Iris pigment epithelial cell (primary cell): Measurements from ENCODE around the gene TMEM38B.

Experiments used
- DNase-seq: peaks from one replicate; pipeline ENCODE4 v3.0.0-alpha.2; 2011; ENCODE audit warnings: low read depth

Gene TMEM38B

DNA sequence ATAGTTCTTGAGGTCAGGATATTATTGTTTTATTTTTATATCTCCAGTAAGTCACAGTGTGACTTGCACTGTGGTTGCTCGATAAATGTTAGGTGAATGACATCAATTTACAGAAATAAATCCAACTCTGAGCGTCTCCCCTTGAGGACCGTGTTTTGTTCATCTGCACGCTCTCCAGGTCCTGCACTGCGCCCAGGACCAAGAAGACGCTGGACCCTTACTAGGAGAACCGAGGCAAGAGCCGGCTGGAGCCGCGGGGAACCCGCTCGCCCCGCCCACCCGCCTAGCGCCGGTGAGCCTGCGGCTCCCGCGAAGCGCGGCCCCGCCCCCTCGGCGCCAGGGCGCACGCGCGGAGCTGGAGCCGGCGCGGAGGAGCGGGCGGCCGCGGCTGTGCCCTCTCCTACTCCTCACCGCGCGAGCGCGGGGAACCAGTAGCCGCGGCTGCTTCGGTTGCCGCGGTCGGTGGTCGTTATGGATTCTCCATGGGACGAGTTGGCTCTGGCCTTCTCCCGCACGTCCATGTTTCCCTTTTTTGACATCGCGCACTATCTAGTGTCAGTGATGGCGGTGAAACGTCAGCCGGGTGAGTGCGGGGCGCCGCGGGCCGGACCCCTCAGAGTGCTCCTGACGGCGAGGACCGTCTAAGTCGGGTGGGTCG lies at the start of gene TMEM38B:
TSS of gene TMEM38B (plus strand) at position 352 of the 658 bp plus-strand sequence. CDS start at position 472, 120 bp downstream.
- peak; percentile 66 for DNase-seq

GRCh38 chr9:105646879-105647594 lies 47.3 kb upstream of the TMEM38B start:
- no peak for DNase-seq

DNA sequence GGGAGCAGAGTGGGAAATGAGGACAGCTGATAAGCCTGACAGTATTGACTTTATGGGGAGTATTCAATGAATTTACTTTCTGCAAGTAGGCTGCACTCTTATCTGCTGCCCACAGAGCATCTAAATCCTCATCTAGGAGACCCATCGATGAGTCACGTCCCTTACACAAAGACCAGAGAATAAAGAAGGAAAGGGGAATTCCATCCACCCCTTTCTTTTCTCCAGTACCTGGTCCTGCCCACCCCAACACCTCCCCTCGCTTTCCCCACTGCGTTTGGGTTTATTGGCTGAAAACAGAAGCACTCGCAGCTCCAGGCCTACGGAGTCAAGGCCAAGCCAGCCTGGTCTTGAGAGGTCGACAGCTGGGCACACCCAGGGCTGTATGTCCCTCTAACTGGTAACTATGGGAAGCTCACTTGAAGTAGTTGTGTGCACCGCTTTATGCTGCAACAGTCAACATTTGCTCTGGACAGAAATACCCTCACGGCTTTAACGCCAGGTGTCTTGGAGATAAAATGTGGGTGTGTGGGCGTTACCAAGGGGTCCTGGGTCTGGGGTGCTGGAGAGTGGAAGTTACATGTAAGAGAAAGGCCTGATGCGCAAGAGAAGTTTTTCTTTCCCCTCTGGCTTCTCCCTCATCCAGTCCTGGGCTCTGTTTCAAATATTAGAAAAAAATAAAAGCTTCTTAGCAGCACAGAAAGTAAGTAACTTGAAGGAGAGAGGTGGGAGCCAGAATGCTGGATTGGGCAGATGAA lies 46.6 kb upstream of the TMEM38B start:
- peak; percentile 29 for DNase-seq

GRCh38 chr9:105651806-105652205 lies 42.5 kb upstream of the TMEM38B start:
- no peak for DNase-seq

DNA sequence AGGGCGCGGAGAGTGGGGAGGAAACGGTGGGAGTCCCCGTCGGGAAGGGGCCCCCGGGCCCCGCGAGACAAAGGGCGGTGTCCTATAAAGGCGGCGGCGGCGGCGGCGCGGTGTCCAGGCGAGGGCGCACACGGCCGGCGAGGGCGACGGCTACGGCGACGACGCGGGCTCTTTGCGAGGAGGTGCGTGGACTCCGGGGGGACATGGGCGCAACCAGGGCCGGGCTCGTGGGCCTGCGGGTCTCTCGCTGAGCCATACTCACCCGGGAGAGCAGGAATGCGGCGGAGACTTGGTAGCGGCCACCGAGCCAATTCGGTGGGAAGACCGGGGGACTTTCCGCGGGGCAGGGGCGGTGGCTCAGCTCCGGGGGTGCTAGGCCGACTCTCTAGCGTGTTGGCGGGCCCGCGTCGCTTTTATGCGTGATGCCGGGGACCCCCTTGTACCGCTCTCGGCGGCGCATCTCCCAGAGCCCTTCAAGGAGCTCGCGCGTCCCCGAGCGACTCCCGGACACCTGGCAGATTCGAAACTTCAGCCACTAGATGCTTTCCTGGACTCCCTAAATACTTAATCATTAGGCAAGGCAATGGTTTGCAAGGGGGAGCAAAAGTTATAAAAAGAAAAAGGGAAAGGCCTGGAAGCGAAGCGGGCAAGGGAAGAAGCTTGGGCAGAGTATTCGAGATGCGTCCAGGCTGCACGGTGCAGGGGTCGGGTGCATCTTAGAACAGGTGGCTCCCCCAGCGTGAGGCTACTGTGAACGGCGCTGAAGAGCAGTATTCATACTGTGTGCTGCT lies 38.0 kb upstream of the TMEM38B start:
- DNase-seq, result peak; percentile 4

- DNase-seq, result no peak
Measured at GRCh38 chr9:105658351-105658750, 36.0 kb upstream of the TMEM38B start.

GRCh38 chr9:105661011-105661410 lies 33.3 kb upstream of the TMEM38B start:
- no peak for DNase-seq

GRCh38 chr9:105662184-105663104 lies 31.9 kb upstream of the TMEM38B start, which contains the start of gene TAL2:
TSS of gene TAL2 (plus strand) at chr9:105662457. CDS start at chr9:105662497, 40 bp downstream.
- no peak for DNase-seq

DNA sequence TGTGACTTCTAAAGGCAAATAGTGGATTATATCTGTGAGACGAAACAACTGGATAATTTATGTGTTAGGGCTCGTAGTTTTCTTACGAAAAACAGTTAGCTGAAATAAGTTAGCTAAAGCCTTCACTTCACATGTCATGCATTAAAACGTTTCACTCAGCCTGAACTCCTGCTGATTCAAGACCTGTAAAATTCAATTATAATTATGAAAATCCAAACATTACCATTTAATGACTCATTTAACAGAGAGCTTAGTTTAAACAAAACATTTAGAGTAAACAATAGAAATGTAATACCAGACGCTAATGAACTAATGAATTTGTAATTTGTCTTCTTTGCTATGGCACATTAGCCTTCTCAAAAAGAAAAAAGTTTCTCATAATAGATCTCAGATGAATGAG lies 30.4 kb upstream of the TMEM38B start:
- no peak for DNase-seq

DNA sequence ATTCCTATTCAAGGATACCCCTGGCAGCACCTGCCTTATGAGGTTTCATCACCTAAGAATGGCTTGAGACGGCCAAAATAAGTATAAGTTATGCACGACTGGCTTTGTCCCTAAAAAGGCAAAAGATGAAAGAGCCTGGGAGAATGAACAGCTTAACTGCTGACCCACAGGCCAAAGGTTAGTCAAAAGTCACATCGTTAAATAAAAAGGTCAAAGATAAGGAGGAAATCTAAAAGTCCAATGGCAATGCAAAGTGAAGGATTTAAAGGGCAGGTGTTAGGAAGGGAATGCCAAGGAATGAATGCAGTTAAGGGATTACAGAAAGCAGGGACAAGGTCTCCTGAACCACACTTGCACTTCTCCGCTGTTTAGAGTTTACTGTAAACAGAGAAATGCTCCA lies 26.5 kb upstream of the TMEM38B start:
- DNase-seq, result no peak

GRCh38 chr9:105670315-105670714 lies 24.0 kb upstream of the TMEM38B start:
- no peak for DNase-seq

- no peak for DNase-seq
Measured at GRCh38 chr9:105670775-105671174, 23.6 kb upstream of the TMEM38B start.

DNA sequence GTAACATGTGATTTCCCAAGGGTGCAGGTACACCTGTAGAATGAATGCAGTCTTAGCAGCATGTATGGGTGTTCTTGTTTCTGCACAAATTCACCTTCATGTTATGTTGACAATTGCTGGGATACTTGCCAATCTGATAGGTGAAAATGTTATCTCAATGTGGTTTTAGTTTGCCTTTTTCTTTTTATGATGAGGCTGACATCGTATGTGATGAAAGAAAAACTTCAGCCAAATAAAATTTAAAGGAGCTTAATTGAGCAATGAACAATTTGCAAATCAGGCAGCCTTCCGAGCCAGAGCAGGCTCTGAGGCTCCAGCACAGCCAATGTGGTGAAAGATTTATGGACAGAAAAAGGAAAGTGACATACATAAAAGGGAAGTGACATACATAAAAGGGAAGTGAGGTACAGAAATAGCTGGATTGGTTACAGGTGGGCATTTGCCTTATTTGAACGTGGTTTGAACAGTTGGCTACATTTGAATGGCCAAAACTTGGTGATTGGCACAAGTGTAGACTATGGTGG lies 21.6 kb upstream of the TMEM38B start:
- no peak for DNase-seq

- DNase-seq, result no peak
Measured at GRCh38 chr9:105673850-105674387, 20.4 kb upstream of the TMEM38B start.

- no peak for DNase-seq
Measured at GRCh38 chr9:105676351-105676923, 17.9 kb upstream of the TMEM38B start.

DNA sequence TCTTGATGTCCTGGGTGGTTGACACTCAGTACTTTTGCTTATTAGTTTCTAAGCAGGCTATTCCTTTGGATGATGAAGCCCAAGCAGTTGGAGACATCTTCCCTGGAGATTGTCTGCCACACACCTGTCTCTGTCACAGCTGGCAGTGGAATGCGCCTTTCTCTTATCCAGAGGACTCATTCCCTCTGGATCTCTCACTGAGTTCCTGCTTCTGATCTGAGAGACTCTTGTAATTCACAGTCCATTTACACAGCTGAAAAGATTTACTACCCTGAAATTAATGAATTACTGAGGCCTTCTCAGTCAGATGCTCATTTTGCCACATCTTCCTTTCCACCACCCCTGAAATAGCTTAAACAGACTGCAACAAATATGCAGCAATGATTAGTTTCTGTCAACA lies 16.2 kb upstream of the TMEM38B start:
- DNase-seq, result no peak

DNA sequence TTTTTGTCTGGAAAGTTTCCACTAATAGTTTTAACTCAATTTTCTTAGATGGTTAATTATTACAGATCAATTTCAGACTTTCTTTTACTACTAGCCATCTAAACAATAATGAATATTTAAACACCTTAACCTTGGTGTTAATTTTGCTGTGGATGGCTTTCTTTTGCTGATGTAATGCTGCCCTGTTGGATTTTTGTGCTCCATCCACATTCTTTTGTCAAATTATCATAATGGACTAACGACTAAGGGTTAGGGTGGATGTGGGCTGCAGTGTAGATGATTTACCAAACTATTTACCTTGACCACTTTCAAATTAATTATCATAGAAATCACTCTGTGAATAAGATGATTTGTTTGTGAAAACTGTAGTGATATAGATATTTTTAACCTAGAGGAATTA lies 15.6 kb upstream of the TMEM38B start:
- DNase-seq, result no peak

GRCh38 chr9:105679257-105680022 lies 14.9 kb upstream of the TMEM38B start:
- DNase-seq, result no peak

DNA sequence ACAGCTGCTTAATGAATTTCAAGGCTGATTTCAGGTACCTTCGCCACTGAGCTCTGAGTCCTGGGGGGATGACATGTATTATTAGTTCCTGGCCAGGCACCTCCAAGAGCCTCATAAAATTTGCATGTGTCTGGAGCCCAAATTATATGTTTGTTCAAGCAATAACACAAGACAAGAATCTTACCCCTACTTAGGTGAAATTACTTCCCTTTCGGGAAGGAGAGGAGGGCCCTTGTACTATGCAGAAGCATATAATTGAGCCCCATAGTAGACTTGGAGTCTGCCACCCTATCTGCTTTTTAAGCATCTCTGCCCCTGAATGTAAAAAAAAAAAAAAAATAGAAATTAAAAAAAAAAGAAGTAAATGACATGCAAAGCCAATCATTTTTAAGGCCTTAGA lies 13.0 kb upstream of the TMEM38B start:
- DNase-seq, result no peak
